ENCODE measurements around the gene BLTP3A.

BLTP3A gene

GRCh38 chr6:34834789-34835518 is 43.1 kb downstream of the BLTP3A start:
- H3K9me3 Mint-ChIP-seq = no peaks in the 10 kb centered on the region
- no peaks in the 10 kb centered on the region for H3K4me1 Mint-ChIP-seq
- peaks cover 26% of the 10 kb centered on the region for H3K36me3 Mint-ChIP-seq
- no peaks in the 10 kb centered on the region for H3K27me3 Mint-ChIP-seq
- no peak overlapping the region for H3K4me3 Mint-ChIP-seq
- H3K27ac Mint-ChIP-seq = peak overlapping the region; percentile 47
- ATAC-seq (ENCODE audit: low read depth) = no peak
- DNase-seq (ENCODE audit: low spot score in 2 of 2) = no peak

- H3K4me3 Mint-ChIP-seq = no peak overlapping the region
- no peaks in the 10 kb centered on the region for H3K4me1 Mint-ChIP-seq
- peaks cover 26% of the 10 kb centered on the region for H3K36me3 Mint-ChIP-seq
- DNase-seq (ENCODE audit: low spot score in 2 of 2) (no peak), ATAC-seq (ENCODE audit: low read depth) (no peak)
- H3K27ac Mint-ChIP-seq = peak overlapping the region; percentile 47
- H3K27me3 Mint-ChIP-seq = no peaks in the 10 kb centered on the region
- H3K9me3 Mint-ChIP-seq = no peaks in the 10 kb centered on the region
These were observed 44.1 kb downstream of the BLTP3A start for GRCh38 chr6:34836008-34836407.

GRCh38 chr6:34836451-34836850 is 44.6 kb downstream of the BLTP3A start:
- Mint-ChIP-seq H3K27me3 (no peaks in the 10 kb centered on the region), H3K9me3 (no peaks in the 10 kb centered on the region), H3K36me3 (peaks cover 27% of the 10 kb centered on the region), H3K4me1 (no peaks in the 10 kb centered on the region), H3K4me3 (no peak overlapping the region), H3K27ac (no peak overlapping the region)
- ATAC-seq (ENCODE audit: low read depth) (no peak), DNase-seq (ENCODE audit: low spot score in 2 of 2) (no peak)

GRCh38 chr6:34837528-34837927 is 45.6 kb downstream of the BLTP3A start:
- Mint-ChIP-seq H3K9me3 (no peaks in the 10 kb centered on the region), H3K4me1 (no peaks in the 10 kb centered on the region), H3K27ac (no peak overlapping the region), H3K27me3 (no peaks in the 10 kb centered on the region), H3K36me3 (peaks cover 24% of the 10 kb centered on the region), H3K4me3 (no peak overlapping the region)
- ATAC-seq (ENCODE audit: low read depth) (no peak), DNase-seq (ENCODE audit: low spot score in 2 of 2) (no peak)

DNA sequence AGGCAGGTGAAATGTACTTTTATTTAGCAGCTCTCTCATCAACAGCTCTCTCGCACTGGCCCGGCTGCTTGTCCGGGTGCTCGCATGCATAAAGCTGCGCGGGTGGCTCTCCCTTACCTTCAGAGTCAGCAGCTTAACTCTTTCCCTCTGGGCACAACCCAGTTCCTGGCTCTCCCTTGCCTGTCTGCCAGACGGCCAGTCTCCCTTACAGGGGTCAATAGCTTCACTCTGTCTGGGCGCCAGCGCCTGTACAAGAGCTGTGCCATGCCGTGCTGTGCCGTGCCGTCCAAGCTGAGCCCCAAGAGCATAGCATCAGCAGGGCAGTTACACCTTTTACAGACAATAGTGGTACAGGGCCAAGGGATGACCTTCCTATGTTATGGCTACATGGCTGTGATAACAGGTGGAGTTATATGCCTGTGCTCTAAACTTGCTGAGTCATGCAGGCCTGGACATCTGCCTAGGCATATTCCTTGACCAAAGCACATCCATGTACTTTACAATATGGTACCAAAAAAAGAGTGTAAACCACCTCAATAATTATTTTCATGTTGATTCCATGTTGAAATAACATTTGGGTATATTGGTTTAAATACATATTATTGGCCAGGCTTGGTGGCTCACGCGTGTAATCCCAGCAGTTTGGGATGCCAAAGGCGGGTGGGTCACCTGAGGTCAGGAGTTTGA is 47.9 kb downstream of the BLTP3A start:
- ATAC-seq (ENCODE audit: low read depth) (no peak), DNase-seq (ENCODE audit: low spot score in 2 of 2) (no peak)
- Mint-ChIP-seq H3K36me3 (peaks cover 18% of the 10 kb centered on the region), H3K4me3 (no peak overlapping the region), H3K27ac (no peak overlapping the region), H3K4me1 (no peaks in the 10 kb centered on the region), H3K9me3 (no peaks in the 10 kb centered on the region), H3K27me3 (no peaks in the 10 kb centered on the region)
